K562 (cell line): Measurements from ENCODE around the gene XYLB. TPM values are rescaled to one million over a fixed set of nuclear protein-coding genes. Genes with fewer than 3 reads are reported as not detected.

Source experiments
- AFF1 ChIP-seq, 2 experiments: fragments of 450-650 bp; IDR thresholded peaks; 2 replicates each; pipeline ENCODE4 v1.6.1; 2018; ENCODE audit warnings: mild to moderate bottlenecking in 2 of 2, low read depth in 1 of 2; ENCODE audit not compliant: partially characterized antibody in 2 of 2
- CTBP1 ChIP-seq: fragments of 450-650 bp; IDR thresholded peaks from 2 replicates; pipeline ENCODE4 v1.6.1; 2016; ENCODE audit warnings: borderline replicate concordance
- E2F1 ChIP-seq: sonication (generic); formaldehyde crosslinking; IDR thresholded peaks from 2 replicates; pipeline ENCODE4 v1.8.1; 2023; ENCODE audit warnings: mild to moderate bottlenecking, missing genetic modification reagents, moderate library complexity
- E2F5 ChIP-seq: sonication (generic); formaldehyde crosslinking; IDR thresholded peaks from 2 replicates; pipeline ENCODE4 v1.8.0; 2022; ENCODE audit warnings: mild to moderate bottlenecking, missing genetic modification reagents
- EHMT2 ChIP-seq: fragments of 450-650 bp; IDR thresholded peaks from 2 replicates; pipeline ENCODE4 v1.6.1; 2018; ENCODE audit warnings: antibody characterized with exemption
- GTF2F1 ChIP-seq: IDR thresholded peaks from 2 replicates; pipeline ENCODE4 v1.6.1; 2011; ENCODE audit warnings: low read depth, low read length, improper control_type of control experiment
- NFIX ChIP-seq: fragments of 250-450 bp; sonication (Bioruptor Pico); IDR thresholded peaks from 2 replicates; pipeline ENCODE4 v1.4.0; 2020; ENCODE audit warnings: low read depth, mild to moderate bottlenecking, moderate library complexity
- NFXL1 ChIP-seq: fragments of 450-650 bp; formaldehyde crosslinking; IDR thresholded peaks from 2 replicates; pipeline ENCODE4 v1.4.0; 2021; ENCODE audit warnings: mild to moderate bottlenecking
- PCBP1 ChIP-seq: fragments of 200-400 bp; formaldehyde crosslinking; IDR thresholded peaks from 2 replicates; pipeline ENCODE4 v1.6.1; 2018; ENCODE audit warnings: mild to moderate bottlenecking, low read depth, low read length; ENCODE audit not compliant: poor library complexity, severe bottlenecking
- REST ChIP-seq, 2 experiments: fragments of 450-650 bp; formaldehyde crosslinking in 1 of 2; IDR thresholded peaks; 2 replicates each; pipeline versions ENCODE4 v1.4.0 to v1.6.1; 2014 to 2020; ENCODE audit warnings: mild to moderate bottlenecking in 2 of 2, borderline replicate concordance in 1 of 2, low read depth in 1 of 2
- USF2 ChIP-seq: sonication (generic); formaldehyde crosslinking; IDR thresholded peaks from 2 replicates; pipeline ENCODE4 v1.5.0; 2020; ENCODE audit warnings: missing genetic modification reagents
- ZKSCAN3 ChIP-seq: fragments of 250-450 bp; sonication (Bioruptor Pico); IDR thresholded peaks from 2 replicates; pipeline ENCODE4 v1.4.0; 2020
- polyA plus RNA-seq, 8 experiments: library from polyadenylated mRNA; depleted of rRNA in 4 of 8; stranded (reverse) in 5 of 8; unstranded in 3 of 8; fragments of >200 nt; fragmentation: Nextera tagmentation in 2 of 8; fragmentation: Illumina TruSeq in 1 of 8; extraction: Ambion mirVana in 2 of 8; extraction: Trizol in 1 of 8; gene quantifications; 2 replicates each; pipeline versions ENCODE4 v1.2.1 to v1.2.3, GENCODE V29; 2011 to 2014; ENCODE audit warnings: inconsistent platforms in 1 of 8, missing spikeins in 1 of 8
- total RNA-seq, 7 experiments: library from RNA; depleted of rRNA in 6 of 7; stranded (reverse); fragments of >200 nt in 6 of 7; fragmentation: Illumina TruSeq in 2 of 7; extraction: Trizol in 2 of 7; gene quantifications; 2 replicates each; pipeline versions ENCODE4 v1.2.1 to v1.2.3, GENCODE V29; 2011 to 2021; ENCODE audit warnings: low replicate concordance in 1 of 7

XYLB gene
- total and polyA plus RNA-seq, 9 of the 15 experiments (the other 6 are each of a cell fraction or from before 2014, with no cell fraction given), result 4.0 to 20.2 (median 13.2) TPM

- TF ChIP-seq E2F1 (CRISPR knock-in tag) (no peak), NFXL1 (CRISPR knock-in tag) (no peak), NFIX (no peak), REST (IDR thresholded peaks at IDR 0.05; ENCODE audit: borderline replicate concordance) (peak; percentile 98), REST (CRISPR knock-in tag; IDR thresholded peaks at IDR 0.05; ENCODE audit: low read depth) (peak; percentile 74), USF2 (CRISPR knock-in tag) (no peak), AFF1 (IDR thresholded peaks at IDR 0.05; ENCODE audit: low read depth in 1 of 2, partially characterized antibody in 2 of 2) (peak in 1 of 2 experiments; percentile 41), EHMT2 (peak; percentile 95), CTBP1 (no peak), E2F5 (CRISPR knock-in tag) (no peak), GTF2F1 (no peak), ZKSCAN3 (CRISPR knock-in tag) (no peak), PCBP1 (no peak)
These were observed 50.7 kb downstream of the XYLB start (continued) for GRCh38 chr3:38397320-38397719.
